Measurements from ENCODE around the gene WSCD2.

WSCD2 gene

GRCh38 chr12:108099778-108100489 is 29.2 kb upstream of the WSCD2 start:
- TF ChIP-seq ZFX (IDR thresholded peaks at IDR 0.05): no peak
- no peak for TF ChIP-seq CTCF (conservative IDR thresholded peaks at IDR 0.05)
- H3K27ac ChIP-seq: no peak overlapping the region

DNA sequence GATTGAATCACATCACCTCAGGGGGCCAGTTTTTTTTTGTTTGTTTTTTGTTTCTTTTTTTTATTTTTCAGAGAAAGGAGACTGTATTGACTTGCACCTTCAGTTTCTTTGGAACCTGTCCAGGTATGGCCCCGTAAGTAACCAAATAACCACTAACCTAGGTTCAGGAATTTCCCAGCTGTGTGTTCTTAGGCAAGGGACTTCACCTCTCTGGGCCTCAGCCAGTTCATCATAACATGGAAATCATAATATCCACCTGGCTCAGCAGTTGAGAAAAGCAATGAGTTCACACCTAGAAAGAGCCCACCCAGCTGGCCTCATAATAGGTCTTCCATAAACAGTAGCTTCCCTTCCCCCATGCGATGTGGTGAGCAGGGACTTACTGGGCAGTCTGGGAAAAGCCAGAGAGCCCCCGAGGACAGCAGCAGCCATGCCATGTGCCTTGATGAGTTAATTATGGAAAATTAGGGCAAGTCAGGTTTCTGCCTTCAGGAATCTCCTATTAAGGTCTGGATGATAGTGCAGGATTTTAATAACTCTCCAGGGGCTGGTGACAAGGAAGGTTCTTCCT is 27.4 kb upstream of the WSCD2 start:
- TF ChIP-seq ZFX (IDR thresholded peaks at IDR 0.05): no peak
- no peak for TF ChIP-seq CTCF (conservative IDR thresholded peaks at IDR 0.05)
- H3K27ac ChIP-seq: no peak overlapping the region

DNA sequence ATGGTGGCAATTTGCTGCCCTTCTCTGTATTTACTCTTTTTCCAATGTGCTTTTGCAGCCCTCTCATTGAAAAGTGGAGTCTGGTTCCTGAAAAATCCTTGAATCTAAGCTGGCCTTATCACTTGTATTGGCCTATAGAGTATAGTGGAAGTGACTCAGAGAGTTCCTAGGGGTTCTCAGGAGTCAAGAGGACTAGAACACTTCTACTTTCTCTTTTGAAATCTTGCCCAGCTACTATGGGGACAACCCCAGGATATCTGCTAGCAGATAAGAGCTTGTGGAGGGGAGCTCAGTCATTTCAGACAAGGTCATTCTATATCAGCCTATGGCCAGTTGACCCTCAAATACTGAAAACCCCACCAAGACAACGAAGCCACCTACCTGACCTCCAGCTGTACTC is 26.7 kb upstream of the WSCD2 start:
- H3K27ac ChIP-seq: no peak overlapping the region
- TF ChIP-seq CTCF (conservative IDR thresholded peaks at IDR 0.05): no peak
- TF ChIP-seq ZFX (IDR thresholded peaks at IDR 0.05): no peak

DNA sequence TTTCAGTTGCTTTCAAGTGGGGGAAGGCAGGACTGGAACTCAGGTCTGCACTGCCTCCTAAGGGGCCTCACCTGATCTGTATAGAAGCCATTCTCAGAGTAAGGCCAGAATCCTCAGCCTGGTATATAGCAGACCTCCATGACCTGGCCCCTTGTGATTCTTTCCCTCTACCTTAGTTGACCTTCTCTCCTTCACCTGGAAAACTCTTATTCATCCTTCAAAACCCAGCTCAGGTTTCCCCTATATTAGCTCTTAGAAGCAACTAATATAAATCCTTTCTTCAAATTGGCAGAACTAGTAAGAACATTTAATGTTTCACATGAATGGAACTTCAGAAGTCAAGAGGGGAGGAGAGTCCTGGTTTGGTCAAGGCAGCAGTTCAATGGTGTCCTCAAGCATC is 26.0 kb upstream of the WSCD2 start:
- TF ChIP-seq CTCF (conservative IDR thresholded peaks at IDR 0.05) (no peak), ZFX (IDR thresholded peaks at IDR 0.05) (no peak)
- no peak overlapping the region for H3K27ac ChIP-seq

DNA sequence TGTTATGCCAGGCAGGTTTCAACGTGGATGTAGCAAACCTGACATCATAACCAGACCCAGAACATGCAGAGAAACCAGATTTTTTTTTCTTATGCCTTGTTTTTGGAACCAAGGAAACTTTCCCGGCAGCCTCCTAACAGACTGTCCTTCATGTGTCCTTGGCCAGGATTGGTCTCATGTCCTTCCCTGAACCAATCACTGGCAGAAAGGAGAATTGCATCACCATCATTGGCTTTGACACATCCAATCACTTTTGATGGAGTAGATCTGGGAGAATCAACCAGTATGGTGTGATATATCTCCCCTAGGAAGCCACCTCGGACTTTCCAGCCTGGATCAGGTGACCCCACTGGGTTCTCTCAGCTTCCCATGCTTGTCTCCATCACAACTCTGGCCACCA is 25.6 kb upstream of the WSCD2 start:
- no peak overlapping the region for H3K27ac ChIP-seq
- TF ChIP-seq ZFX (IDR thresholded peaks at IDR 0.05) (no peak), CTCF (conservative IDR thresholded peaks at IDR 0.05) (no peak)

DNA sequence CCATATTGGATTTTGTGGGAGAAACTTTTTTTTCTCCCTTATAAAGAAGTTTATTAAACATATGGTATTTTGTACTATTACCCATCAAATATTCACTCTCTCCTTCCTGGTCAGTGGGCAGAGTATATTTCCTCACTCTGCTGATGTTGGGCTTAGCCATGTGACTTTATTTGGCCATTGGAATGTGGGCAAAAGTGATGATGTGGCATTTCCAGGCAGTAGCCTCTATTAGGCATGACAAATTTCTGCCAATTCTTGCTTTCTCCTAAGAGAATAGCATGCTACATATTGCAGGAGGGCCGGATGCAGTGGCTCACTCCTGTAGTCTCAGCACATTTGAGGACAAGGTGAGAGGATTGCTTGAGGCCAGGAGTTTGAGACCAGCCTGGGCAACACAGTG is 24.4 kb upstream of the WSCD2 start:
- TF ChIP-seq ZFX (IDR thresholded peaks at IDR 0.05) (no peak), CTCF (conservative IDR thresholded peaks at IDR 0.05) (no peak)
- H3K27ac ChIP-seq: no peak overlapping the region

DNA sequence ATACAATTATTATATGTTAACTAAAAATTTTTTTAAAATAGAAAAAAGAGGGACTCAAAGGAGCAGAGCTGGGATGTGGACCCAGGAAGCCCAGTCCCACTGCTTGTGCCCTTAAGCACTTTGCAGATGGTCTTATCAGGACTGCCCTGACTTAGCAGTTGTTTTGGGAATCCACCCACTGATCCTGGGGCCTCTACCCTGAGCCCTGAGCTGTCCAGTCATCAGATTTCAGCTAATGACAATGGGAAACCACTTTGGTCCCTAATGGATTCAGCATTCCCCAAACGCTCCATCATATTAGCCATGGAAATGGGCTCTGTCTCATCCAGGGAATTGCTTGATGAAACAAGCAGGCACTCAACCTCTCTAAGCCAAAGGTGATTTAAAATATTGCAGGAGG is 22.5 kb upstream of the WSCD2 start:
- TF ChIP-seq CTCF (conservative IDR thresholded peaks at IDR 0.05): no peak
- no peak for TF ChIP-seq ZFX (IDR thresholded peaks at IDR 0.05)

More for the DNA sequence above, 22.5 kb upstream of the WSCD2 start:
- H3K27ac ChIP-seq: no peak overlapping the region

Data from C4-2B (cell line).